A673 (cell line): Measurements from ENCODE around the gene TMOD2. TPM values are rescaled to one million over a fixed set of nuclear protein-coding genes. Genes with fewer than 3 reads are reported as not detected.

ENCODE experiments used
- BruUV-seq: library from RNA; stranded (reverse); fragments of 400-500 nt; replicated peaks from 2 replicates; lab custom pipeline; 2021; lab: Mats Ljungman, UMichigan
- CTCF ChIA-PET: fragments of 300-600 bp; sonication (Branson Sonifier 250); formaldehyde crosslinking; loops from one replicate; lab custom pipeline; 2022; ENCODE audit warnings: antibody characterized with exemption; lab: Charles Lee
- POLR2A ChIA-PET: fragments of 300-600 bp; sonication (Branson Sonifier 250); formaldehyde crosslinking; loops from one replicate; lab custom pipeline; 2022; ENCODE audit warnings: antibody characterized with exemption; ENCODE audit not compliant: low non-redundant PET; lab: Charles Lee
- DNase-seq: peaks from one replicate; pipeline ENCODE4 v3.0.0-alpha.2; 2015; ENCODE audit warnings: low spot score
- H3K27ac ChIP-seq: fragments of 200-600 bp; sonication (generic); 2 replicates; pipeline ENCODE4 v1.5.1; 2016; ENCODE audit warnings: mixed run types, low read depth, mild to moderate bottlenecking, mixed read lengths, antibody characterized with exemption, low read length; ENCODE audit not compliant: poor library complexity, severe bottlenecking
- H3K27me3 ChIP-seq: fragments of 200-600 bp; sonication (generic); replicated peaks from 2 replicates; pipeline ENCODE4 v1.6.1; 2017; ENCODE audit warnings: mixed run types, low read depth, mild to moderate bottlenecking, mixed read lengths, antibody characterized with exemption, low read length; ENCODE audit not compliant: insufficient read depth, poor library complexity
- H3K36me3 ChIP-seq: fragments of 200-600 bp; sonication (generic); 2 replicates; pipeline ENCODE4 v1.6.1; 2016; ENCODE audit warnings: mixed run types, mild to moderate bottlenecking, mixed read lengths, antibody characterized with exemption, low read length; ENCODE audit not compliant: insufficient read depth, poor library complexity, severe bottlenecking
- H3K4me1 ChIP-seq: fragments of 200-600 bp; sonication (generic); 2 replicates; pipeline ENCODE4 v1.6.1; 2017; ENCODE audit warnings: mixed run types, mild to moderate bottlenecking, mixed read lengths, antibody characterized with exemption, low read length; ENCODE audit not compliant: insufficient read depth, poor library complexity, severe bottlenecking
- H3K4me3 ChIP-seq: fragments of 200-600 bp; sonication (generic); 2 replicates; pipeline ENCODE4 v1.5.1; 2016; ENCODE audit warnings: low read depth, mixed run types, mild to moderate bottlenecking, mixed read lengths, low read length; ENCODE audit not compliant: poor library complexity, severe bottlenecking
- H3K9me3 ChIP-seq: fragments of 200-600 bp; sonication (generic); 2 replicates; pipeline ENCODE4 v1.6.1; 2016; ENCODE audit warnings: mixed run types, low read depth, mild to moderate bottlenecking, mixed read lengths, antibody characterized with exemption, low read length; ENCODE audit not compliant: poor library complexity, severe bottlenecking
- CTCF ChIP-seq: fragments of 300-800, 200-600 bp; sonication (generic); conservative IDR thresholded peaks from 2 replicates; pipeline ENCODE4 v1.5.1; 2017; ENCODE audit warnings: low read depth, mild to moderate bottlenecking, antibody characterized with exemption, low read length, moderate library complexity, mixed read lengths
- EZH2 ChIP-seq: fragments of 200-600 bp; sonication (generic); IDR thresholded peaks from 2 replicates; pipeline ENCODE4 v1.6.1; 2017; ENCODE audit warnings: borderline replicate concordance, low read depth, mild to moderate bottlenecking, mixed read lengths, antibody characterized with exemption, low read length; ENCODE audit not compliant: poor library complexity, severe bottlenecking
- intact Hi-C: fragments of 100-400 bp; cut with micrococcal nuclease; formaldehyde crosslinking; loops from one replicate; pipeline ENCODE4 v1.10.0; 2022; ENCODE audit not compliant: unreplicated experiment
- total RNA-seq: library from RNA; stranded (reverse); gene quantifications from 2 replicates; pipeline ENCODE4 v1.2.3, GENCODE V29; 2021

Gene TMOD2
- total RNA-seq, 1 experiment from 2014 or later, result 0.67 TPM

- Histone ChIP-seq H3K27me3 (peaks cover 37% of the 10 kb centered on the region), H3K27ac (no peak overlapping the region), H3K36me3 (no peaks in the 10 kb centered on the region), H3K4me1 (no peaks in the 10 kb centered on the region), H3K4me3 (no peak overlapping the region), H3K9me3 (no peaks in the 10 kb centered on the region)
- ChIA-PET POLR2A (no interaction called here), CTCF (no interaction called here)
- TF ChIP-seq EZH2 (no peak), CTCF (no peak)
- DNase-seq, result no peak
- intact Hi-C loops, result no loop called here
- no TSS peak for BruUV-seq
These were observed 6.1 kb downstream of the TMOD2 start for GRCh38 chr15:51757450-51757849.

- Histone ChIP-seq H3K4me1 (no peaks in the 10 kb centered on the region), H3K36me3 (no peaks in the 10 kb centered on the region), H3K27me3 (peaks cover 25% of the 10 kb centered on the region), H3K4me3 (no peak overlapping the region), H3K9me3 (no peaks in the 10 kb centered on the region), H3K27ac (no peak overlapping the region)
- POLR2A ChIA-PET, result no interaction called here
- DNase-seq, result no peak
- CTCF ChIA-PET, result no interaction called here
- TF ChIP-seq EZH2 (no peak), CTCF (no peak)
- BruUV-seq, result no TSS peak
- intact Hi-C loops, result no loop called here
These were observed 7.2 kb downstream of the TMOD2 start for GRCh38 chr15:51758645-51759044.

- DNase-seq, result peak; percentile 13
- ChIA-PET POLR2A (no interaction called here), CTCF (no interaction called here)
- no peak overlapping the region for H3K4me3 ChIP-seq
- BruUV-seq, result no TSS peak
- TF ChIP-seq EZH2, result no peak
- TF ChIP-seq CTCF, result peak; percentile 32
- H3K27ac ChIP-seq, result no peak overlapping the region
- intact Hi-C loops, result no loop called here
- H3K9me3 ChIP-seq, result no peaks in the 10 kb centered on the region
- H3K27me3 ChIP-seq, result peaks cover 15% of the 10 kb centered on the region
- H3K36me3 ChIP-seq, result no peaks in the 10 kb centered on the region
- H3K4me1 ChIP-seq, result no peaks in the 10 kb centered on the region
These were observed 8.2 kb downstream of the TMOD2 start for GRCh38 chr15:51759557-51760070.
